HG03575 (cell line): ENCODE data around the gene ARHGAP45.
"Not testable (repeated sequence)": the region's sequence is repeated elsewhere in the genome, so short reads cannot be mapped to it uniquely, and the experiment has no call there.

Experiments
- ATAC-seq: cut with Tn5 transposase; IDR thresholded peaks from one replicate; pipeline ENCODE4 v1.9.1; 2021; ENCODE audit not compliant: unreplicated experiment, insufficient number of reproducible peaks, low FRiP score; ENCODE audit errors: extremely low read depth

Gene ARHGAP45

DNA sequence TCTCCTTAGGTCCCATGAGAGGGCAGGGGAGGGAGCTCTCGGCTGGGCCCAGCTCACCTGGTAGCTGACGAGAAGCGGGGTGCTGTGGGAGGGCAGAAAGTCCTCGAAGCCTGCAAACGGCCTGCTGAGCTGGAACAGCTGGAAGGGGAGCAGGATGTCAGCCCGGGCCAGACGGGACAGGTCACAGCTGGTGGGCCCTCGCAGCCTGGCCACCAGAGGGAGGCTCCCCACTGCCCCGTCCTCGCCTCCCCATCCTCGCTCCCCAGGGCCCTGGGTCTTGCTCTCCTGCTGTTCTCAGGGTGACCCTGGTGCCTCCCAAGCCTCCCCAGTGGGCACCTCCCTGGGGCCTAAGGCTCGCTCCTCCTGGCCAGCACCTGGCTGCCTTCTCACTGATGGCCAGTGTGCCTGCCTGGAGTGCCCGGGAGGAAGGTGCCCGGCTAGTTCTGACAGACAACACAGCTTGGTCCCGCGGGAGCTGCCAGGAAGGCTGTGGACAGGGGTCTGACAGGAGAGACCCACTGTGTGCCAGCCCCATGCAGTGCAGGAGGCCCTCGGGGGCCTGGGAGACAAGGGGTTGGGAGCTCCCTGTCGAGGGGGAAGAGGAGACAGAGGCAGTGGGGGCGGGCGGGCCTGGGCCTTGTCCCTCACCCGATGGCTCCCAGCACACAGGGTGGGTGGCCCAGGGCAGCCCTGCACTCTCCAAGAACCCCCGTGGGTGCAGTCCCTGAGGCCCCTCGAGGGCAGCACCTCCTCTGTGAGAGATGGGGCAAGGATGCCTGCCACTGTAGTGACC lies 57.1 kb downstream of the ARHGAP45 start:
- ATAC-seq, result no peak

DNA sequence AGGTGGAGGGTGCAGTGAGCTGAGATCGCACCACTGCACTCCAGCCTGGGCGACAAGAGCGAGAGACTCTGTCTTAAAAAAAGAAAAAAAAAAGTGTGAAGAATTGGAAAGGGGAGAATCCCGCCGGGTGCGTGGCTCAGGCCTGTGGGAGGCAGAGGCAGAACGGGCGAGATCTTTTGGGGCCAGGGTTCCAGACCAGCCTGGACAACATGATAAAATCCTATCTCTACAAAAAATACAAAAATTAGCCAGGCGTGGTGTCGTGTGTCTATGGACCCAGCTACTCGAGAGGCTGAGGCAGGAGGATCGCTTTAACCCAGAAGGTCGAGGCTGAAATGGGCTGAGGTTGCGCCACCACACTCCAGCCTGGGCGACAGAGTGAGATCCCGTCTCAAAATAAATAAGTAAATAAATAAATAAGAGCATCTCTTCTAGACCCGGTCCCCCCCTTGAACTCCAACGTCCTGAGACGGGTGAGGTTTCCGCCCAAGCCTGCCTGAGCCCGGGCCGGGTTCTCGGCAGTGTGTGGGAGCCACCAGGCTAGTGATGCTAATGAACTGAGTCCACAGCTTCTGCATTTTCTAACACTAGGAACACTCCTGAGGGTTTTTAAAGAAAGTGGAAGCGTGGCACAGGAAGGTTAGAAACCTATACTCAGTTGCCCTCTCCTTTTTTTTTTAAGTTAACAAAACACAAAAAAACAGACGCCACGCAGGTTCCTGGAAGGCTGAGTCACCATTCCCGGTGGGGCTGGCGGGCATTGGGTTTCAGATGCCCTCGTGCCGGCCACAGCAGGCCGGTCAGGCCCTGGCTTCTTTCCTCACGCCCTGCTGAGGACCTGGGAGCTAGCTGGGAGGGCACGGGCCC lies 58.9 kb downstream of the ARHGAP45 start:
- ATAC-seq, result no peak

GRCh38 chr19:1126984-1127760 lies 60.2 kb downstream of the ARHGAP45 start:
- ATAC-seq, result no peak

DNA sequence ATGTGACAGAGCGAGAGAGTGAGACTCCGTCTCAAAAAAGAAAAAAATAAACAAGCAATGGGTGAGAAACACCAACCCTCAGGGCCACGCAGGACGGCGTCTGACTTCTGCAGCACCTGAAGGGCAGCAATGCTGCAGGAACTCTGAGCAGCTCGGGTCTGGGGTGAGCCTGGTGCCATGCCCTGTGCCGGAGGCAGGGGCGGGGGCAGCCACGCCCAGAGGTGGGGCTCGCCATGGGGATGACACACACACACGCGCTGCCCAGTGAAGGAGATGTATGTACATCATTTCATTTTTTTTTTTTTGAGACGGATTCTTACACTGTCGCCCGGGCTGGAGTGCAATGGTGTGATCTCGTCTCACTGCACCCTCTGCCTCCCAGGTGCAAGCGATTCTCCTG lies 61.1 kb downstream of the ARHGAP45 start:
- ATAC-seq, result no peak

DNA sequence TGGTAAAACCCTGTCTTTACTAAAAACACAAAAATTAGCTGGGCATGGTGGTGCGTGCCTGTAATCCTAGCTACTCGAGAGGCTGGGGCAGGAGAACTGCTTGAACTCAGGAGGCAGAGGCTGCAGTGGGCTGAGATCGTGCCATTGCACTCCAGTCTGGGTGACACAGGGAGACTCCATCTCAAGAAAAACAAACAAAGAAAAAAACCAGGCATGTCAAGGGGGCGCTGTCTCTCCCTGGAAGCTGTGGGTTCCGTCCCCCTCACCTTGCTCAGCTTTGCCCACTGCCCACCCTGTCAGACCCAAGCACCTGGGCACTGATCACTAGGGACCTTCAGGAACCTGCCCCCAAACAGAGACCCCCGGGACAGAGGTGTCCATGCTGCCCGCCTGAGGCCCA lies 62.1 kb downstream of the ARHGAP45 start:
- ATAC-seq, result not testable (repeated sequence)

- no peak for ATAC-seq
Observed at GRCh38 chr19:1129535-1129934, 62.6 kb downstream of the ARHGAP45 start.

GRCh38 chr19:1130771-1131717 lies 64.1 kb downstream of the ARHGAP45 start:
- no peak for ATAC-seq

DNA sequence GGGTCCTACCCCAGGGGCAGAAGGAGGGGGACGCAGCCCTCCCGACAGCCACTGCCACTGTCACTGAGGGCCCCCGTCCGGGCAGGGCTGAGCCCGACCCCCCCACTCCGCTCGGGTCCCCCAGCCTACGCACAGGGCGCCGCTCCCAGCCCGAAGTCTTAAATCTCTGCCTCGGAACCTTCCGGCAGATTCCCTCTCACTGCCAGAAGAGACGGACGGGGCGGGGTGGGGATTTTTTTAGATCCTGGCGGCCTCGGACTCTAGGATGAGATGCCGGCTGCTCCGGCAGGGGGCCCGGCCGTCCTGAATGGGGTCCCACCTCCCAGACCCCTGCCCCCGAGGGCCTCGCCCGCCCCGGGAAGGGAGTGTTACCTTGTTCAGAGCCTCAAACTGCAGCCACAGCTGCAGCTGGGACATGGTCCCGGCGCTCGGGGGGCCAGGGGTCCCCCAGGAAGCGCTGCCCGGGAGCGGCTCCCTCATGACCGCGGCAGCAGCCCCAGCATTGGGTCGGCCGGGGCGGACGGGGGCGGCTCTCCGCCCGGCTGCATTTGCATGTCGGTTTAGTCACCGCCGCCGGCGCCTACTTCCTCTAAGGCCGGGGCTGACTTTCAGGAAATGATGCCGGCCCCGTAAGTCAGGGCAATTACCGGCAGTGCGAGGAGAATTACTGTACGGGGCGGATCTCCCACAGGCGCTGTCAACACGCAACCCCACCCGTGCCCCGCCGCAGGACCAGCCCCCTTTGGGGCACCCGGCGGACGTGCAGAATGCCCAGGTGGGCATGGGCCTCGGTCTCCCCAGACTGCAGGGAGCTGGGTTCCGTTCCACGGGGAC lies 65.0 kb downstream of the ARHGAP45 start:
- ATAC-seq, result no peak

GRCh38 chr19:1132552-1133383 lies 65.8 kb downstream of the ARHGAP45 start:
- no peak for ATAC-seq

- ATAC-seq, result no peak
Observed at GRCh38 chr19:1133471-1133929, 66.5 kb downstream of the ARHGAP45 start.

- no peak for ATAC-seq
Observed at GRCh38 chr19:1134431-1134830, 67.5 kb downstream of the ARHGAP45 start.

- no peak for ATAC-seq
Observed at GRCh38 chr19:1135454-1135853, 68.5 kb downstream of the ARHGAP45 start.

DNA sequence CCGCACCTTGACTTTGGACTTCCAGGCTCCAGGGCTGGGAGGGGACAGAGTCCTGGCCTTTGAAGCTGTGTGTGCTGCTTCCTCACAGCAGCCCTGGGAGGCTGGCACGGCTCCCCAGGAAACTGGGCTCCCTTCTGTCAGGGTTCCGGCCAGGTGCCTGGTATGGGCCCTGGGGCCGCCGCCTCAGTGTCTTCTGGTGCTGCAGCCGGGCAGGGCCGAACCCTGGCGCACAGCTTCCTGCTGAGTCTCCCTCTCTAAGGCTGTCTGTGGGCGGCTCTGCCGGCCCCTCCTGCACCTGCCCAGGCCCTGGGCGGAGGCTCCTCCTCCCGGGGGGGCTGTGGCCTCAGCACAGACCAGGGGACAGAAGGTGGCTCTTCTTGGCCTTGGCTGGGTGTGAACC lies 69.2 kb downstream of the ARHGAP45 start:
- no peak for ATAC-seq
